Panc1 (cell line): ENCODE measurements around the gene FUT1. TPM values are rescaled to one million over a fixed set of nuclear protein-coding genes. Genes with fewer than 3 reads are reported as not detected.

Experiments used
- ATAC-seq: fragments of 200-7000 bp; cut with Tn5 transposase; 2 replicates; pipeline ENCODE4 v1.9.1; 2020; ENCODE audit warnings: mild to moderate bottlenecking, moderate library complexity
- BruUV-seq: library from RNA; stranded (reverse); fragments of 400-500 nt; replicated peaks from 2 replicates; lab custom pipeline; 2021; lab: Mats Ljungman, UMichigan
- CTCF ChIA-PET: fragments of 300-600 bp; sonication (Branson Sonifier 250); formaldehyde crosslinking; loops from one replicate; lab custom pipeline; 2022; ENCODE audit warnings: antibody characterized with exemption; lab: Charles Lee
- POLR2A ChIA-PET: fragments of 300-600 bp; sonication (Branson Sonifier 250); formaldehyde crosslinking; loops from one replicate; lab custom pipeline; 2022; ENCODE audit warnings: antibody characterized with exemption; lab: Charles Lee
- DNase-seq: peaks from one replicate; pipeline ENCODE4 v3.0.0-alpha.2; 2010; ENCODE audit warnings: low read depth, low spot score
- H3K27ac ChIP-seq: 2 replicates; pipeline ENCODE4 v1.5.1; 2011; ENCODE audit warnings: mild to moderate bottlenecking, low read length, inconsistent platforms
- H3K27me3 ChIP-seq: fragments of 200-500 bp; sonication (Bioruptor generic); 2 replicates; pipeline ENCODE4 v1.6.0; 2014; ENCODE audit warnings: low read length, inconsistent platforms; ENCODE audit not compliant: control insufficient read depth, insufficient read depth
- H3K36me3 ChIP-seq: fragments of 200-500 bp; sonication (Bioruptor generic); 2 replicates; pipeline ENCODE4 v1.5.1; 2014; ENCODE audit warnings: inconsistent platforms, mild to moderate bottlenecking, low read length, moderate library complexity; ENCODE audit not compliant: control insufficient read depth, insufficient read depth
- H3K4me1 ChIP-seq: 2 replicates; pipeline ENCODE4 v1.5.1; 2011; ENCODE audit warnings: inconsistent platforms, mild to moderate bottlenecking, low read length, moderate library complexity; ENCODE audit not compliant: control insufficient read depth, insufficient read depth
- H3K4me3 ChIP-seq, 2 experiments: 2 replicates each; pipeline ENCODE4 v1.5.1; 2011 to 2012; ENCODE audit warnings: low read depth in 2 of 2, low read length in 2 of 2, mild to moderate bottlenecking in 2 of 2, inconsistent platforms in 1 of 2, moderate library complexity in 1 of 2
- H3K9me3 ChIP-seq: fragments of 200-500 bp; sonication (Bioruptor generic); 2 replicates; pipeline ENCODE4 v1.5.1; 2014; ENCODE audit warnings: low read depth, mild to moderate bottlenecking, inconsistent platforms, low read length, moderate library complexity; ENCODE audit not compliant: control insufficient read depth, insufficient read depth
- CTCF ChIP-seq: fragments of 450-650 bp; IDR thresholded peaks from 2 replicates; pipeline ENCODE4 v1.5.1; 2017; ENCODE audit warnings: mild to moderate bottlenecking
- POLR2AphosphoS5 ChIP-seq: IDR thresholded peaks from 2 replicates; pipeline ENCODE4 v1.6.1; 2012; ENCODE audit warnings: mild to moderate bottlenecking, low read depth, low read length, moderate library complexity
- SIN3A ChIP-seq: IDR thresholded peaks from 2 replicates; pipeline ENCODE4 v1.6.1; 2012; ENCODE audit warnings: low read depth, mild to moderate bottlenecking, low read length, moderate library complexity, borderline replicate concordance; ENCODE audit not compliant: insufficient read depth
- TCF7L2 ChIP-seq: IDR thresholded peaks from 2 replicates; pipeline ENCODE4 v1.6.1; 2011; ENCODE audit warnings: mild to moderate bottlenecking, low read depth, low read length, inconsistent platforms
- in situ Hi-C: cut with HindIII; loops from 2 replicates; pipeline ENCODE4 v1.10.0; 2016; ENCODE audit warnings: low sequenced_read_pairs, low pct_unique_long_range_greater_than_20kb
- intact Hi-C: fragments of 100-400 bp; cut with micrococcal nuclease; formaldehyde crosslinking; loops from one replicate; pipeline ENCODE4 v1.10.0; 2022; ENCODE audit not compliant: unreplicated experiment
- total RNA-seq: library from RNA; stranded (reverse); gene quantifications from one replicate; pipeline ENCODE4 v1.2.1, GENCODE V29; 2021; ENCODE audit not compliant: unreplicated experiment
- TF ChIP-seq, protein P1 (sequence below), 2 experiments: IDR thresholded peaks; 2 replicates each; pipeline ENCODE4 v1.6.1; 2011 to 2012; ENCODE audit warnings: low read depth in 2 of 2, control low read depth in 1 of 2, low read length in 1 of 2, mild to moderate bottlenecking in 1 of 2, moderate library complexity in 1 of 2; ENCODE audit not compliant: insufficient read depth in 1 of 2

The FUT1 gene
- total RNA-seq, 1 experiment from 2014 or later = 0.13 TPM

DNA sequence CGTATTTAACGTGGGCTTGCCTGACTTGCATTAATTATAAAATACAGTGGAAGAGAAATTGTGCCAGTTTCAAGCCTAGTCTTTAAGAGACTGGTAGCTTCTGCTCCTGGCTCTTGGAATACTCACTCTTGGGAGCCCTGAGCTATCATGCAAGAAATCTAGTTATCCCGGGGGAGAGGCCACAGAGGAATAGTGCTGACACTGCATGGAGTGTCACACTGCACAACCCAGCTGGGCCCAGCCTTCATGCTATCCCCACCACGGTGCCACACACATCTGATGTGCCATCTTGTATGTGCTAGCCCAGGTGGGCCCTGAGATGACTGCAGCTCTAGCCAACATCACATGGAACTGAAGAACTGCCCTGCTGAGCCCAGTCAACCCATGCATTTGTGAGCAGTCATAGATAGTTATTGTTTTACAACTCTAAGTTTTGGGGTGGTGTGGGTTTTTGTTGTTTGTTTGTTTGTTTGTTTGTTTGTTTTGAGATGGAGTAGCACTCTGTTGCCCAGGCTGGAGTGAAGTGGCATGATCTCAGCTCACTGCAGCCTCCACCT is 41.3 kb downstream of the FUT1 start:
- Histone ChIP-seq H3K36me3 (no peaks in the 10 kb centered on the region; the same call in 1 of the 2 replicates), H3K4me1 (no peaks in the 10 kb centered on the region), H3K4me3 (no peak overlapping the region), H3K9me3 (no peaks in the 10 kb centered on the region), H3K27me3 (no peaks in the 10 kb centered on the region), H3K27ac (no peak overlapping the region)
- ATAC-seq = no peak
- BruUV-seq = no TSS peak
- POLR2A ChIA-PET = no interaction called here
- intact Hi-C loops = no loop called here
- no peak for TF ChIP-seq CTCF
- TF ChIP-seq TCF7L2 = no peak
- TF ChIP-seq, protein P1, sequence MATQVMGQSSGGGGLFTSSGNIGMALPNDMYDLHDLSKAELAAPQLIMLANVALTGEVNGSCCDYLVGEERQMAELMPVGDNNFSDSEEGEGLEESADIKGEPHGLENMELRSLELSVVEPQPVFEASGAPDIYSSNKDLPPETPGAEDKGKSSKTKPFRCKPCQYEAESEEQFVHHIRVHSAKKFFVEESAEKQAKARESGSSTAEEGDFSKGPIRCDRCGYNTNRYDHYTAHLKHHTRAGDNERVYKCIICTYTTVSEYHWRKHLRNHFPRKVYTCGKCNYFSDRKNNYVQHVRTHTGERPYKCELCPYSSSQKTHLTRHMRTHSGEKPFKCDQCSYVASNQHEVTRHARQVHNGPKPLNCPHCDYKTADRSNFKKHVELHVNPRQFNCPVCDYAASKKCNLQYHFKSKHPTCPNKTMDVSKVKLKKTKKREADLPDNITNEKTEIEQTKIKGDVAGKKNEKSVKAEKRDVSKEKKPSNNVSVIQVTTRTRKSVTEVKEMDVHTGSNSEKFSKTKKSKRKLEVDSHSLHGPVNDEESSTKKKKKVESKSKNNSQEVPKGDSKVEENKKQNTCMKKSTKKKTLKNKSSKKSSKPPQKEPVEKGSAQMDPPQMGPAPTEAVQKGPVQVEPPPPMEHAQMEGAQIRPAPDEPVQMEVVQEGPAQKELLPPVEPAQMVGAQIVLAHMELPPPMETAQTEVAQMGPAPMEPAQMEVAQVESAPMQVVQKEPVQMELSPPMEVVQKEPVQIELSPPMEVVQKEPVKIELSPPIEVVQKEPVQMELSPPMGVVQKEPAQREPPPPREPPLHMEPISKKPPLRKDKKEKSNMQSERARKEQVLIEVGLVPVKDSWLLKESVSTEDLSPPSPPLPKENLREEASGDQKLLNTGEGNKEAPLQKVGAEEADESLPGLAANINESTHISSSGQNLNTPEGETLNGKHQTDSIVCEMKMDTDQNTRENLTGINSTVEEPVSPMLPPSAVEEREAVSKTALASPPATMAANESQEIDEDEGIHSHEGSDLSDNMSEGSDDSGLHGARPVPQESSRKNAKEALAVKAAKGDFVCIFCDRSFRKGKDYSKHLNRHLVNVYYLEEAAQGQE (IDR thresholded peaks at IDR 0.05; ENCODE audit: insufficient read depth in 1 of 2, low read depth in 2 of 2, low read length in 1 of 2) = no peak
- TF ChIP-seq POLR2AphosphoS5 = no peak
- in situ Hi-C loops = no loop called here
- no peak for DNase-seq
- CTCF ChIA-PET = no interaction called here

- DNase-seq (no peak), ATAC-seq (no peak)
- no peaks in the 10 kb centered on the region for H3K27me3 ChIP-seq
- TF ChIP-seq CTCF (no peak), SIN3A (no peak), TCF7L2 (no peak), POLR2AphosphoS5 (no peak)
- TF ChIP-seq, protein P1 (IDR thresholded peaks at IDR 0.05; ENCODE audit: insufficient read depth in 1 of 2, low read depth in 2 of 2, low read length in 1 of 2) = no peak
- H3K4me1 ChIP-seq = no peaks in the 10 kb centered on the region
- ChIA-PET CTCF (no interaction called here), POLR2A (no interaction called here)
- no TSS peak for BruUV-seq
- no peak overlapping the region for H3K4me3 ChIP-seq
- in situ Hi-C loops (no loop called here), intact Hi-C loops (no loop called here)
- H3K36me3 ChIP-seq = no peaks in the 10 kb centered on the region; the same call in 1 of the 2 replicates
- no peaks in the 10 kb centered on the region for H3K9me3 ChIP-seq
- no peak overlapping the region for H3K27ac ChIP-seq
Observed at GRCh38 chr19:48708471-48708870, 44.0 kb downstream of the FUT1 start.
